SK-N-SH (cell line): ENCODE measurements around the gene TMEM202.

Source experiments
- CTCF ChIP-seq: fragments of 200-600 bp; sonication (generic); IDR thresholded peaks from 2 replicates; pipeline ENCODE4 v1.6.1; 2017; ENCODE audit warnings: antibody characterized with exemption, mild to moderate bottlenecking, moderate library complexity
- EP300 ChIP-seq, 2 experiments: IDR thresholded peaks; 2 replicates each; pipeline versions ENCODE4 v1.4.0 to v1.6.1; 2012; ENCODE audit warnings: borderline replicate concordance in 1 of 2, low read depth in 1 of 2, low read length in 1 of 2
- EZH2phosphoT487 ChIP-seq: fragments of 200-600 bp; sonication (generic); IDR thresholded peaks from 2 replicates; pipeline ENCODE4 v1.6.1; 2017; ENCODE audit warnings: low read depth, mixed run types, mild to moderate bottlenecking, antibody characterized with exemption, moderate library complexity, borderline replicate concordance
- GABPA ChIP-seq: IDR thresholded peaks from 2 replicates; pipeline ENCODE4 v1.4.0; 2012; ENCODE audit warnings: low read depth, mild to moderate bottlenecking
- IRF3 ChIP-seq: fragments of 150-350 bp; IDR thresholded peaks from 2 replicates; pipeline ENCODE4 v1.6.1; 2016; ENCODE audit warnings: mild to moderate bottlenecking, low read depth, low read length
- MXI1 ChIP-seq: IDR thresholded peaks from 2 replicates; pipeline ENCODE4 v1.6.1; 2012; ENCODE audit warnings: mild to moderate bottlenecking, low read depth, low read length, improper control_type of control experiment
- NRF1 ChIP-seq: IDR thresholded peaks from 2 replicates; pipeline ENCODE4 v1.6.1; 2012; ENCODE audit warnings: low read depth, mild to moderate bottlenecking, low read length
- POLR2AphosphoS5 ChIP-seq: IDR thresholded peaks from 2 replicates; pipeline ENCODE4 v1.6.1; 2012; ENCODE audit warnings: low read depth, low read length
- REST ChIP-seq: IDR thresholded peaks from 2 replicates; pipeline ENCODE4 v1.6.1; 2012; ENCODE audit warnings: mild to moderate bottlenecking, low read depth, low read length, moderate library complexity
- SIN3A ChIP-seq: IDR thresholded peaks from 2 replicates; pipeline ENCODE4 v1.6.1; 2012; ENCODE audit warnings: low read depth, mild to moderate bottlenecking, low read length, moderate library complexity, borderline replicate concordance
- SMC3 ChIP-seq: IDR thresholded peaks from 2 replicates; pipeline ENCODE4 v1.6.1; 2012; ENCODE audit warnings: low read depth, low read length, improper control_type of control experiment
- TAF1 ChIP-seq: IDR thresholded peaks from 2 replicates; pipeline ENCODE4 v1.6.1; 2012; ENCODE audit warnings: low read depth, mild to moderate bottlenecking, low read length, moderate library complexity, borderline replicate concordance
- YY1 ChIP-seq: IDR thresholded peaks from 2 replicates; pipeline ENCODE4 v1.4.0; 2012; ENCODE audit warnings: low read depth, mild to moderate bottlenecking

DNA sequence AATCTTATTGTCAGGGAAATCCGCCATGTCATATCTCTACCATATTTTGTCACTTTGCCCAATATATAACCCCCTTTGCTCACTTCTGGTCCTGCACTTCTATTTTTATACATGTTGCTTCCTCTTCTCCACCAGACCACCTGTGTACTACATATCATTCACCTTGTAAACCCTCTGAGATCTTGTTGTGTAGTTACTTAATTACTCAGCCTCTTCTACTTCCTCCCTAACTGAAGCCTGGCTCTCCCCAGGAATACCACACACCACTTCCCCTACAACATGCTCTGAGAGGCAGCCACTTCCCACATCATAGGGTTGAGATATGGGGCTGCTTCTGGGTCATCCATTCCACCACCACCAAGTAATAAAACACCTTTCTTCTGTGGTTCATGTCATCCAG, 32.3 kb upstream of the TMEM202 start:
- no peak for TF ChIP-seq IRF3
- no peak for TF ChIP-seq EZH2phosphoT487
- no peak for TF ChIP-seq CTCF
- no peak for TF ChIP-seq YY1
- TF ChIP-seq NRF1 = no peak
- TF ChIP-seq GABPA = no peak
- TF ChIP-seq EP300 (IDR thresholded peaks at IDR 0.05; ENCODE audit: borderline replicate concordance in 1 of 2, low read depth in 1 of 2, low read length in 1 of 2) = no peak
- no peak for TF ChIP-seq TAF1
- TF ChIP-seq MXI1 = no peak
- TF ChIP-seq SMC3 = no peak
- TF ChIP-seq SIN3A = no peak
- TF ChIP-seq POLR2AphosphoS5 = no peak
- TF ChIP-seq REST = no peak
